Upper lobe of left lung (tissue), 4 donors: ENCODE results near the gene EVA1B.

ENCODE experiments used
- CTCF ChIP-seq, 6 experiments: fragments of 450-650 bp in 4 of 6; fragments of 200-600 bp in 2 of 6; sonication (generic) in 2 of 6; IDR thresholded peaks; one replicate each; pipeline ENCODE4 v1.5.1; 2016 to 2019; ENCODE audit warnings: antibody characterized with exemption in 6 of 6
- EP300 ChIP-seq, 4 donors: sonication (generic); formaldehyde crosslinking; IDR thresholded peaks; one replicate each; pipeline ENCODE4 v1.5.1; 2017; ENCODE audit warnings: antibody characterized with exemption in 4 of 4, control low read depth in 2 of 4

DNA sequence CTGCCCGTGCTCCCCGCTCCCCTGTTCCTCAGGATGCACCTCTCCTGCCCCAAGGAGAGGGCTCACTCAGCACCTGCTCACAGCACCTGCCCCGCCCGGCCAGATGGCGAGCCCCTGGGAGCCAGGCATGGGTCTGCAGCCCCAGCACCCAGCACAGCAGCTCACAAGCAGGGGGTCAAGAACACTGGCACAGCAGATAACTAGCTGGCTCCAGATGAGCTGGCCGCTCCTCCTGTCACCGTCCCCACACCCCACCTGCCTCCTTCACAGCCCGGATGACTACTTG, 20.9 kb upstream of the EVA1B start:
- TF ChIP-seq EP300 (IDR thresholded peaks at IDR 0.05) (no peak), CTCF (IDR thresholded peaks at IDR 0.05) (no peak)
